ENCODE measurements around the gene E2F4. TPM values are rescaled to one million over a fixed set of nuclear protein-coding genes. Genes with fewer than 3 reads are reported as not detected.

Gene E2F4
- total and polyA plus RNA-seq, 2 of the 8 experiments (the other 6 are each of a cell fraction or from before 2014, with no cell fraction given) = 79.9 to 157 TPM

- TF ChIP-seq EGR1 (IDR thresholded peaks at IDR 0.05; ENCODE audit: borderline replicate concordance, low read depth, low read length) (no peak), RNF2 (IDR thresholded peaks at IDR 0.05; ENCODE audit: borderline replicate concordance, low read depth, low read length, missing control alignments, poor library complexity, severe bottlenecking) (no peak), SIRT6 (IDR thresholded peaks at IDR 0.05; ENCODE audit: low read length) (no peak)
These were observed 43.7 kb upstream of the E2F4 start (continued) for GRCh38 chr16:67148221-67148620.
